ENCODE measurements around the gene MGME1. TPM values are rescaled to one million over a fixed set of nuclear protein-coding genes. Genes with fewer than 3 reads are reported as not detected.
A peak's percentile ranks its signal among the peaks of the same experiment; 100 is the strongest.
"Not testable (repeated sequence)": the region's sequence is repeated elsewhere in the genome, so short reads cannot be mapped to it uniquely, and the experiment has no call there.

The MGME1 gene
- total RNA-seq, 5 donors from 2014 or later (not counting 1 experiment from before 2014, with no cell fraction given): 7.3 to 15.0 (median 12.8) TPM

- no CpG with 5 or more reads among the region's 3 CpGs for WGBS (ENCODE audit: insufficient coverage)
- Histone ChIP-seq H3K27ac (ENCODE audit: low read length) (no peak overlapping the region), H3K27me3 (replicated peaks in 1 of 2; ENCODE audit: control insufficient read depth in 2 of 2, extremely low read depth in 1 of 2, insufficient read depth in 2 of 2, low read length in 1 of 2) (peaks cover 0 to 3% of the 10 kb centered on the region in 2 experiments), H3K36me3 (ENCODE audit: control insufficient read depth in 2 of 2, extremely low read depth in 1 of 2, insufficient read depth in 1 of 2, low read length in 1 of 2) (no peaks in the 10 kb centered on the region), H3K4me1 (ENCODE audit: control insufficient read depth in 1 of 2, extremely low read depth in 1 of 2, insufficient read depth in 2 of 2, low read length in 2 of 2) (no peaks in the 10 kb centered on the region), H3K9me3 (no peaks in the 10 kb centered on the region), H3K4me3 (ENCODE audit: control insufficient read depth in 1 of 2, extremely low read depth in 1 of 2, low read length in 1 of 2) (no peak overlapping the region)
- Mint-ChIP-seq H3K27ac (no peak overlapping the region), H3K4me3 (no peak overlapping the region), H3K9me3 (no peaks in the 10 kb centered on the region), H3K36me3 (no peaks in the 10 kb centered on the region), H3K27me3 (peaks cover 4 to 6% of the 10 kb centered on the region in 2 donors), H3K4me1 (no peaks in the 10 kb centered on the region)
- ChIA-PET CTCF (interaction anchor here in 1 of 2 donors (0.7 kb wide), 2 partner anchors 27 to 360 kb away, joined by 3 read pairs; no protein-coding TSS in a partner anchor), POLR2A (no interaction called here)
- DNase-seq: no peak
- no peak for ATAC-seq (replicated peaks in 1 of 4)
Measured at GRCh38 chr20:18016772-18017171, 48.0 kb downstream of the MGME1 start.

DNA sequence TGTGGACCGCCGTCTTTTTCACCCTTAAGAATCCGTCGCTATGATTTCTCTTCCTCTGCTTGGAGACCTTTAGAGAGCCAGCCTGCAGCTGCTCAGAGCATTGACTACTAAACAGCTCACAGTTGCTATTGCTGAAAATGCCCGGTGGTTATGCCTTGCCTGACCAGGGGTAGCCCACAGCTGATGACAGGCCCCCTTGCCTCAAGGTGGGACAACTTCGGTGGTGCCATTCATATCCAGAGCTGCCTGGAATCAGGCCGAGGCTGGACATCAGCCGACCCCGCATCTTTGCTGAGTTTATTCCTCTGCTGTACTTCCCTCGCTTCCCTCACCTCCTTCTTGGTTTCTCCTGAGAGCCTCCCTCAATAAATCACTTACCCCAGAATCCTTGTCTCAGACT lies 49.3 kb downstream of the MGME1 start:
- CTCF ChIA-PET: no interaction called here
- H3K27me3 Mint-ChIP-seq: peaks cover 4 to 6% of the 10 kb centered on the region in 2 donors
- no peak overlapping the region for H3K27ac Mint-ChIP-seq
- no peaks in the 10 kb centered on the region for H3K9me3 Mint-ChIP-seq
- WGBS (ENCODE audit: insufficient coverage): 91% methylated on average over 10 of the region's 10 CpGs
- ATAC-seq (replicated peaks in 1 of 4) (no peak), DNase-seq (no peak)
- no peak overlapping the region for H3K4me3 Mint-ChIP-seq
- POLR2A ChIA-PET: no interaction called here
- Histone ChIP-seq H3K27ac (ENCODE audit: low read length) (no peak overlapping the region), H3K4me1 (ENCODE audit: control insufficient read depth in 1 of 2, extremely low read depth in 1 of 2, insufficient read depth in 2 of 2, low read length in 2 of 2) (no peaks in the 10 kb centered on the region), H3K27me3 (replicated peaks in 1 of 2; ENCODE audit: control insufficient read depth in 2 of 2, extremely low read depth in 1 of 2, insufficient read depth in 2 of 2, low read length in 1 of 2) (peaks cover 0 to 3% of the 10 kb centered on the region in 2 experiments), H3K4me3 (ENCODE audit: control insufficient read depth in 1 of 2, extremely low read depth in 1 of 2, low read length in 1 of 2) (no peak overlapping the region), H3K36me3 (ENCODE audit: control insufficient read depth in 2 of 2, extremely low read depth in 1 of 2, insufficient read depth in 1 of 2, low read length in 1 of 2) (no peaks in the 10 kb centered on the region), H3K9me3 (no peaks in the 10 kb centered on the region)
- no peaks in the 10 kb centered on the region for H3K4me1 Mint-ChIP-seq
- no peaks in the 10 kb centered on the region for H3K36me3 Mint-ChIP-seq

DNA sequence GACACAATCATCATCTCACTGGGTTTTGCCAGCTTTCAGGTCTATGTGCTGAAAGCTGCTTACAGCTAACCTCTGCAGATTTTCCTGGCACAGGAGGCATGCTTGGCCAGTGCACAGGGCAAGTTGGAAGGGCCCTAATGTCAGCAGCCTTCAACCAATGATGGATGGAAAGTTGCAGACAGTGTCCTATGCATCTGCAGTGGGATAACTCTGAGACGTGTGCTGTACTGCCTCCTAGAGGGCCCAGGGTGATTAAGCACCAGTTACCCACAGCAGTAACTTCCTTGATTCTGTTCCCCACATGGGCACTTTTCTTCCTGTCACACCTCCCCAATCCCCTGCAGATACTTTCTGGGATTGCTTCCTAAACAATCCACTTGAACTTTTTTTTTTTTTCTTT lies 50.2 kb downstream of the MGME1 start:
- ChIA-PET CTCF (no interaction called here), POLR2A (no interaction called here)
- H3K27me3 Mint-ChIP-seq: peaks cover 4 to 6% of the 10 kb centered on the region in 2 donors
- no peaks in the 10 kb centered on the region for H3K9me3 Mint-ChIP-seq
- ATAC-seq (replicated peaks in 1 of 4) (no peak), DNase-seq (peak in 1 of 35 experiments; percentile 35)
- no peak overlapping the region for H3K27ac Mint-ChIP-seq
- Histone ChIP-seq H3K36me3 (ENCODE audit: control insufficient read depth in 2 of 2, extremely low read depth in 1 of 2, insufficient read depth in 1 of 2, low read length in 1 of 2) (no peaks in the 10 kb centered on the region), H3K4me3 (ENCODE audit: control insufficient read depth in 1 of 2, extremely low read depth in 1 of 2, low read length in 1 of 2) (no peak overlapping the region), H3K27me3 (replicated peaks in 1 of 2; ENCODE audit: control insufficient read depth in 2 of 2, extremely low read depth in 1 of 2, insufficient read depth in 2 of 2, low read length in 1 of 2) (peaks cover 0 to 6% of the 10 kb centered on the region in 2 experiments), H3K9me3 (no peaks in the 10 kb centered on the region), H3K4me1 (ENCODE audit: control insufficient read depth in 1 of 2, extremely low read depth in 1 of 2, insufficient read depth in 2 of 2, low read length in 2 of 2) (no peaks in the 10 kb centered on the region), H3K27ac (ENCODE audit: low read length) (no peak overlapping the region)
- 0% methylated on average over 1 of the region's 1 CpG for WGBS (ENCODE audit: insufficient coverage)
- no peaks in the 10 kb centered on the region for H3K4me1 Mint-ChIP-seq
- no peak overlapping the region for H3K4me3 Mint-ChIP-seq
- H3K36me3 Mint-ChIP-seq: no peaks in the 10 kb centered on the region

DNA sequence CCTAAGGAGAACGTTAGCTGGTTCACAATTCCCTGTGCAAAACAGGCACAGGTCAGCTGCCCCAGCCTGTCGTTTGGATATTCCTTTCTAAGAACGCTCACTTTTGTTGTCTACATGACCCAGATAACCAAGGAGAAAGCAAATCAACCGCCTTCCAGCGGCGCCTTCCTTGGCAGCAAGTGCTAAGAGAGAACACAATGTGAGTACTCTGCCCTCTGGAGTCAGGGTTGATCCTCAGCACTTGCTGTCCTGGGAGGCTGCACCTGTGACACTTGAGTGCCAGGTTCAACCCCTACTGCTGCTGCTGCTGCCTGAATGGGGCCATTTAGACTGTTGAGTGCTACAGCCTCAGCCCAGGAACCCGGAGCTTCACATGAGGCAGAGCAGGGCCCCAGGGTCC lies 52.1 kb downstream of the MGME1 start:
- H3K27ac ChIP-seq (ENCODE audit: low read length): no peak overlapping the region
- no peaks in the 10 kb centered on the region for H3K9me3 ChIP-seq
- no peaks in the 10 kb centered on the region for H3K9me3 Mint-ChIP-seq
- H3K4me3 ChIP-seq (ENCODE audit: control insufficient read depth in 1 of 2, extremely low read depth in 1 of 2, low read length in 1 of 2): no peak overlapping the region
- H3K27me3 ChIP-seq (replicated peaks in 1 of 2; ENCODE audit: control insufficient read depth in 2 of 2, extremely low read depth in 1 of 2, insufficient read depth in 2 of 2, low read length in 1 of 2): peaks cover 0 to 6% of the 10 kb centered on the region in 2 experiments
- H3K27ac Mint-ChIP-seq: no peak overlapping the region
- no peaks in the 10 kb centered on the region for H3K36me3 ChIP-seq (ENCODE audit: control insufficient read depth in 2 of 2, extremely low read depth in 1 of 2, insufficient read depth in 1 of 2, low read length in 1 of 2)
- H3K4me1 Mint-ChIP-seq: no peaks in the 10 kb centered on the region
- no peaks in the 10 kb centered on the region for H3K4me1 ChIP-seq (ENCODE audit: control insufficient read depth in 1 of 2, extremely low read depth in 1 of 2, insufficient read depth in 2 of 2, low read length in 2 of 2)
- POLR2A ChIA-PET: no interaction called here
- DNase-seq (no peak), ATAC-seq (replicated peaks in 1 of 4) (no peak)
- no peak overlapping the region for H3K4me3 Mint-ChIP-seq
- CTCF ChIA-PET: no interaction called here
- no peaks in the 10 kb centered on the region for H3K36me3 Mint-ChIP-seq
- H3K27me3 Mint-ChIP-seq: peaks cover 4 to 6% of the 10 kb centered on the region in 2 donors
- WGBS (ENCODE audit: insufficient coverage): 94% methylated on average over 7 of the region's 7 CpGs

DNA sequence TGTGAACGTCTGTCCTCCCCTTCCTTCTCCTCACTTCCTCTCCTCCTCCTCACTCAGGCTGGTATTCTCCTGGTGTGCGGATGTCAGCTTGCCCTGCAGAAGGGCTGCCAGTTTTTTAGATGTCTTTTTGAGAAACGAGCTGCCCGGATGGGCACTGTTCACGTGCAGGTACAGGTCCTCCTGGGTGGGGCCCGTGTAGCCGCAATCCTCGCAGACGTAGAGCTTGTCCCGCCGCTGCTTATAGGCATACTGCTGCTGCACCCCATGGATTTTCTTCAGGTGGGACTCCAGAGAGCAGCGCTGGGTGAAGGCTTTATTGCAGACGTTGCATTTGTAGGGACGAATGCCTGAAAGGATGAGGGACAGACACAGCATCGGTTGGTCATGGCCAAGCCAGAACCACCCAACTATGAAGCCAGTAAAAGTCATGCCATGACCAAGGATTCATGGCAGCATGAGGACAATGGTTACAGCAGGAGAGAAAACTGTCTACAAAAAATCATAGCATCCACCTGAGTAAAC lies 55.8 kb downstream of the MGME1 start:
- Mint-ChIP-seq H3K4me1 (no peaks in the 10 kb centered on the region), H3K27ac (no peak overlapping the region), H3K27me3 (peaks cover 4 to 6% of the 10 kb centered on the region in 2 donors), H3K36me3 (no peaks in the 10 kb centered on the region), H3K9me3 (no peaks in the 10 kb centered on the region), H3K4me3 (no peak overlapping the region)
- POLR2A ChIA-PET: no interaction called here
- no peak for DNase-seq
- peaks cover 0 to 9% of the 10 kb centered on the region in 2 experiments for H3K27me3 ChIP-seq (replicated peaks in 1 of 2; ENCODE audit: control insufficient read depth in 2 of 2, extremely low read depth in 1 of 2, insufficient read depth in 2 of 2, low read length in 1 of 2)
- no peak overlapping the region for H3K27ac ChIP-seq (ENCODE audit: low read length)
- no peaks in the 10 kb centered on the region for H3K4me1 ChIP-seq (ENCODE audit: control insufficient read depth in 1 of 2, extremely low read depth in 1 of 2, insufficient read depth in 2 of 2, low read length in 2 of 2)
- ATAC-seq (replicated peaks in 1 of 4): no peak
- no peak overlapping the region for H3K4me3 ChIP-seq (ENCODE audit: control insufficient read depth in 1 of 2, extremely low read depth in 1 of 2, low read length in 1 of 2)
- no peaks in the 10 kb centered on the region for H3K36me3 ChIP-seq (ENCODE audit: control insufficient read depth in 2 of 2, extremely low read depth in 1 of 2, insufficient read depth in 1 of 2, low read length in 1 of 2)
- CTCF ChIA-PET: no interaction called here
- no peaks in the 10 kb centered on the region for H3K9me3 ChIP-seq
- WGBS (ENCODE audit: insufficient coverage): 82% methylated on average over 14 of the region's 15 CpGs

DNA sequence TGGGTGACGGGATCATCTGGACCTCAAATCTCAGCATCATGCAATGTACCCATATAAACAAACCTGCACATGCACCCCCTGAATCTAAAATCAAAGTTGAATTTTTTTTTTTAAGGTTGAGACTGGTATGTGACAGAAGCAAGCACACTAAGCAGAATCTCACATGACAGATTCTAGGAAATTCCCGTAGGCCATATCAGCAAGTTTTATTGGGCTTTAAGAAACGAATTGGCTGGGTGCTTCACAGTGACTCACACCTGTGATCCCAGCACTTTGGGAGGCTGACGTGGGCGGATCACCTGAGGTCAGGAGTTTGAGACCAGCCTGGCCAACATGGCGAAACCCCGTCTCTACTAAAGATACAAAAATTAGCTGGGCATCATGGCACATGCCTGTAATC lies 58.2 kb downstream of the MGME1 start:
- not testable (repeated sequence) for ATAC-seq (replicated peaks in 1 of 4); H3K27ac Mint-ChIP-seq; H3K36me3 Mint-ChIP-seq

GRCh38 chr20:18030020-18030419 lies 61.2 kb downstream of the MGME1 start:
- H3K36me3 Mint-ChIP-seq: no peaks in the 10 kb centered on the region
- H3K27ac Mint-ChIP-seq: no peak overlapping the region
- peaks cover 6 to 13% of the 10 kb centered on the region in 2 donors for H3K27me3 Mint-ChIP-seq
- ChIA-PET POLR2A (no interaction called here), CTCF (no interaction called here)
- Histone ChIP-seq H3K27me3 (replicated peaks in 1 of 2; ENCODE audit: control insufficient read depth in 2 of 2, extremely low read depth in 1 of 2, insufficient read depth in 2 of 2, low read length in 1 of 2) (peaks cover 0 to 16% of the 10 kb centered on the region in 2 experiments), H3K36me3 (ENCODE audit: control insufficient read depth in 2 of 2, extremely low read depth in 1 of 2, insufficient read depth in 1 of 2, low read length in 1 of 2) (no peaks in the 10 kb centered on the region), H3K4me3 (ENCODE audit: control insufficient read depth in 1 of 2, extremely low read depth in 1 of 2, low read length in 1 of 2) (no peak overlapping the region), H3K4me1 (ENCODE audit: control insufficient read depth in 1 of 2, extremely low read depth in 1 of 2, insufficient read depth in 2 of 2, low read length in 2 of 2) (no peaks in the 10 kb centered on the region), H3K27ac (ENCODE audit: low read length) (no peak overlapping the region), H3K9me3 (no peaks in the 10 kb centered on the region)
- no peak overlapping the region for H3K4me3 Mint-ChIP-seq
- ATAC-seq (replicated peaks in 1 of 4) (no peak), DNase-seq (no peak)
- WGBS (ENCODE audit: insufficient coverage): 87% methylated on average over 6 of the region's 8 CpGs
- no peaks in the 10 kb centered on the region for H3K4me1 Mint-ChIP-seq
- H3K9me3 Mint-ChIP-seq: no peaks in the 10 kb centered on the region

More for the DNA sequence above, 58.2 kb downstream of the MGME1 start:
- 90% methylated on average over 6 of the region's 7 CpGs for WGBS (ENCODE audit: insufficient coverage)
- H3K9me3 Mint-ChIP-seq; H3K4me3 Mint-ChIP-seq; DNase-seq; H3K4me3 ChIP-seq (ENCODE audit: control insufficient read depth in 1 of 2, extremely low read depth in 1 of 2, low read length in 1 of 2); H3K9me3 ChIP-seq; CTCF ChIA-PET; H3K27me3 Mint-ChIP-seq; H3K36me3 ChIP-seq (ENCODE audit: control insufficient read depth in 2 of 2, extremely low read depth in 1 of 2, insufficient read depth in 1 of 2, low read length in 1 of 2); H3K27ac ChIP-seq (ENCODE audit: low read length); H3K4me1 Mint-ChIP-seq; H3K27me3 ChIP-seq (replicated peaks in 1 of 2; ENCODE audit: control insufficient read depth in 2 of 2, extremely low read depth in 1 of 2, insufficient read depth in 2 of 2, low read length in 1 of 2); H3K4me1 ChIP-seq (ENCODE audit: control insufficient read depth in 1 of 2, extremely low read depth in 1 of 2, insufficient read depth in 2 of 2, low read length in 2 of 2): not testable (repeated sequence)
- POLR2A ChIA-PET: interaction anchor here (0.6 to 0.7 kb wide), 2 partner anchors 57 to 64 kb away, joined by 3 to 4 read pairs; no protein-coding TSS in a partner anchor
